Measurements from ENCODE around the gene SDK1. TPM values are rescaled to one million over a fixed set of nuclear protein-coding genes. Genes with fewer than 3 reads are reported as not detected.

Gene SDK1
- total RNA-seq, 2 experiments from 2014 or later: 0.20 to 0.25 TPM

GRCh38 chr7:3884543-3884942 lies 583.5 kb downstream of the SDK1 start:
- POLR2A ChIA-PET: no interaction called here
- Mint-ChIP-seq H3K27me3 (no peaks in the 10 kb centered on the region), H3K9me3 (peaks cover 1% of the 10 kb centered on the region), H3K27ac (no peak overlapping the region), H3K36me3 (no peaks in the 10 kb centered on the region), H3K4me1 (no peaks in the 10 kb centered on the region), H3K4me3 (no peak overlapping the region)
- DNase-seq: no peak
- ATAC-seq (ENCODE audit: low read depth): no peak

DNA sequence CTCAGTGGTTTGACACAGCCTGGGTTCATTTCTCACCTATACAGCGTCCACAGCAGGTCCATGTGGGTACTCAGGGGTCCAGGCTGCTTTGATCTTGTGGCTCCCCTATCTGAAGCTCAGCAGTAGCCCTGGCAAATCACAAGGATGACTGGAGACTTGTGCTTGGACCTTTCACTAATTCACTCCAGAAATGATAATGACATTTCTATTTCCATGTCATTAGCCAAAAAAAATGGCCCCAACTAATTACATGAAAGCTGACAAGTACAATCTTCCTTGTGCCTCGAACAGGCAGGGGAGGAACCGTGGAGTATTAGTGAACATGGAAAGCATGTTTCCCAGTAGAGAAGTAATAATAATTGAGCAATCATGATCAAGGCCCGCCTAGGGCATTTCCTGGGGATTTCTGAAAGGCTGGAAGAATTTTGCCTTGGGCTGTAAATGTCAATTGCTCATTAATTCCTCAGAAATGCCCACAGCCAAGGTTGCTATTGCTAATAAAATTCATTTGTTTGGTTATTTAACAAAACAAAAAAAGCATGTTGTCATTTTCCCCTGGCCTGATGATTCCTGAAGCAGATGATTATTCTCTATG lies 586.1 kb downstream of the SDK1 start:
- Mint-ChIP-seq H3K27ac (no peak overlapping the region), H3K36me3 (no peaks in the 10 kb centered on the region), H3K27me3 (no peaks in the 10 kb centered on the region), H3K9me3 (no peaks in the 10 kb centered on the region), H3K4me1 (no peaks in the 10 kb centered on the region), H3K4me3 (no peak overlapping the region)
- POLR2A ChIA-PET: no interaction called here
- DNase-seq (no peak), ATAC-seq (ENCODE audit: low read depth) (no peak)

DNA sequence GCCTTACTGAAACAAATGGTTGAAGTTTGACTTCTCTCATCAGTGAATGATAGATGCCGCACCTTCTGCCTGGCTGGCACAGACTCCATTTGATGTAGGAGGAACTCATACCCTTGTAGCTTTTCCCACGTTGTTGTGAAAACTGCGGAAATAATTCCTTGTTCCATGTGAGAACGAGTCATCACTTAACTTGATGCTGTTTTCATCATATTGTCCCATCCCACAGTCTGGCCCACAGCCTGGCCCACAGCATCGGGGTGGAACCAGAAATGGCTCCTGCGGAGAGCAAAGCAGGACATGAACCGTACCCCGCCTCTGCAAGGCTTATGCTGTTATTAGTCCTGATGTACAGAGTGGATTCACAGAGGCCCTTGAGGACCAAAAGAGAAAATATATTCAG lies 587.0 kb downstream of the SDK1 start:
- POLR2A ChIA-PET: no interaction called here
- no peaks in the 10 kb centered on the region for H3K27me3 Mint-ChIP-seq
- H3K36me3 Mint-ChIP-seq: no peaks in the 10 kb centered on the region
- H3K4me1 Mint-ChIP-seq: no peaks in the 10 kb centered on the region
- ATAC-seq (ENCODE audit: low read depth): no peak
- DNase-seq: no peak
- H3K9me3 Mint-ChIP-seq: no peaks in the 10 kb centered on the region
- no peak overlapping the region for H3K4me3 Mint-ChIP-seq
- no peak overlapping the region for H3K27ac Mint-ChIP-seq

GRCh38 chr7:3892157-3892556 lies 591.1 kb downstream of the SDK1 start:
- H3K27ac Mint-ChIP-seq: no peak overlapping the region
- POLR2A ChIA-PET: no interaction called here
- no peak for DNase-seq

GRCh38 chr7:3892686-3893085 lies 591.6 kb downstream of the SDK1 start:
- Mint-ChIP-seq H3K27me3 (peaks cover 9% of the 10 kb centered on the region), H3K4me3 (no peak overlapping the region), H3K27ac (no peak overlapping the region), H3K9me3 (no peaks in the 10 kb centered on the region), H3K36me3 (no peaks in the 10 kb centered on the region), H3K4me1 (no peaks in the 10 kb centered on the region)
- ATAC-seq (ENCODE audit: low read depth) (no peak), DNase-seq (no peak)
- POLR2A ChIA-PET: no interaction called here

More at GRCh38 chr7:3892157-3892556, 591.1 kb downstream of the SDK1 start:
- Mint-ChIP-seq H3K4me3 (no peak overlapping the region), H3K9me3 (no peaks in the 10 kb centered on the region), H3K4me1 (no peaks in the 10 kb centered on the region), H3K36me3 (no peaks in the 10 kb centered on the region), H3K27me3 (peaks cover 9% of the 10 kb centered on the region)
- no peak for ATAC-seq (ENCODE audit: low read depth)

GRCh38 chr7:3893151-3893788 lies 592.2 kb downstream of the SDK1 start:
- no peak overlapping the region for H3K4me3 Mint-ChIP-seq
- no peaks in the 10 kb centered on the region for H3K4me1 Mint-ChIP-seq
- H3K27me3 Mint-ChIP-seq: peaks cover 9% of the 10 kb centered on the region
- no peak for ATAC-seq (ENCODE audit: low read depth)
- no peaks in the 10 kb centered on the region for H3K9me3 Mint-ChIP-seq
- POLR2A ChIA-PET: no interaction called here
- H3K27ac Mint-ChIP-seq: no peak overlapping the region
- no peak for DNase-seq
- H3K36me3 Mint-ChIP-seq: no peaks in the 10 kb centered on the region

DNA sequence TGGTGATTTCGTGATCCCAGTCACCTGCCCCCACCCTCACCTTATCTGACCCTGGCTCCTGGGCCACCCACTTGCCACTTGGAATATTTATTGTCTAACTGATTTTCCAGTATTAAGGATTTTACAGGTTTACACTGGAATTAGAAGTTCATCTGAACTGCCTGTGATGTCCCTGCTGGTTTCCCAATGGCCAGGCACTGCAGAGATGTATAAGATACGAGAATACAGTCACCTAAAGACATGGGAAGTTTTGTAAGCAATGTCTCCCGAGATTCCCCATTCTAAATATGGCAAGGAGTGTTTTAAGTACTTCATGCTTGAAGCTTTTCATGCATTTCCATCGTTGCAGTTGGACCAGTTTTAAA lies 592.7 kb downstream of the SDK1 start:
- Mint-ChIP-seq H3K27me3 (peaks cover 9% of the 10 kb centered on the region), H3K4me3 (no peak overlapping the region), H3K4me1 (no peaks in the 10 kb centered on the region), H3K9me3 (no peaks in the 10 kb centered on the region), H3K36me3 (no peaks in the 10 kb centered on the region), H3K27ac (no peak overlapping the region)
- ATAC-seq (ENCODE audit: low read depth) (no peak), DNase-seq (no peak)
- POLR2A ChIA-PET: no interaction called here

DNA sequence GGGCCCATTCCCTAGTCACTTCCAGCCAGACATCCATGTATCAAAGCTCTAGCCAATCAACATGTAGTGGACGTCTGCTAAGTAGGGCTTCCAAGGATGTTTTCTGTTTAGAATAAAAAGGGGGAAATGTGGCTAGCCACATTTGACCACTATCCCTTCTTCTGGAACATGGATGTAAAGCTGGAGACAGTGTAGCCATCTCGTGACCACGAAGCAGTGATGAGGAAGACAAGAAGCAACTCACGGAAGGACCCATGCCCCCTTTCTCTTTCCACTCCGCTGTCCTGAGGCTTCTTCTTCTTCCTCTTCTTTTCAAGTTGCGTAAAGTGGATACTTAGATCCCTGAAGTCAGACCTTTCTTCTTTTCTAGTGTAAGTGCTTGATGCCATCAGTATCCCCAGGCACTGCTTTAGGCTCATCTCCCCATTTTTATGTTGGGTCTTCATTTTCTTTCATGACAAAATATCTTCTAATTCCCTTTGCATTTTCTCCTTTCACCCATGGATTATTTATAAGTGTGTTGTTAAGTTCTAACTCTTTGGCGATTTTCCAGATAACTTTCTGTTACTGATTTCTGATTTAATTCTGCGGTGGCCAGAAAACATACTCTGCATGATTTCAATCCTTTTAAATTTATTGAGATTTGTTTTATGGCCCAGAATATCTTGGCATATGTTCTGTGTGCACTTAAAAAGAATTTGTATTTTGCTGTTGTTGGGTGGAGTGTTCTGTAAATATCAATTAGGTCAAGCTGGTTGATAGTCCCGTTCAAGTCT lies 594.5 kb downstream of the SDK1 start:
- peaks cover 9% of the 10 kb centered on the region for H3K27me3 Mint-ChIP-seq

GRCh38 chr7:3896169-3896765 lies 595.2 kb downstream of the SDK1 start:
- DNase-seq (no peak), ATAC-seq (ENCODE audit: low read depth) (no peak)
- no peak overlapping the region for H3K4me3 Mint-ChIP-seq
- POLR2A ChIA-PET: no interaction called here
- no peaks in the 10 kb centered on the region for H3K4me1 Mint-ChIP-seq
- H3K27me3 Mint-ChIP-seq: peaks cover 9% of the 10 kb centered on the region
- H3K9me3 Mint-ChIP-seq: no peaks in the 10 kb centered on the region
- H3K27ac Mint-ChIP-seq: no peak overlapping the region
- H3K36me3 Mint-ChIP-seq: no peaks in the 10 kb centered on the region

More for the DNA sequence above, 594.5 kb downstream of the SDK1 start:
- Mint-ChIP-seq H3K4me1 (no peaks in the 10 kb centered on the region), H3K4me3 (no peak overlapping the region), H3K9me3 (no peaks in the 10 kb centered on the region), H3K27ac (no peak overlapping the region), H3K36me3 (no peaks in the 10 kb centered on the region)
- DNase-seq: no peak
- ATAC-seq (ENCODE audit: low read depth): no peak
- POLR2A ChIA-PET: no interaction called here

GRCh38 chr7:3897430-3898372 lies 596.6 kb downstream of the SDK1 start:
- peaks cover 9% of the 10 kb centered on the region for H3K27me3 Mint-ChIP-seq
- no peak for ATAC-seq (ENCODE audit: low read depth)
- no peak for DNase-seq
- no peak overlapping the region for H3K4me3 Mint-ChIP-seq
- no peaks in the 10 kb centered on the region for H3K36me3 Mint-ChIP-seq
- POLR2A ChIA-PET: no interaction called here
- no peaks in the 10 kb centered on the region for H3K4me1 Mint-ChIP-seq
- no peak overlapping the region for H3K27ac Mint-ChIP-seq
- no peaks in the 10 kb centered on the region for H3K9me3 Mint-ChIP-seq

DNA sequence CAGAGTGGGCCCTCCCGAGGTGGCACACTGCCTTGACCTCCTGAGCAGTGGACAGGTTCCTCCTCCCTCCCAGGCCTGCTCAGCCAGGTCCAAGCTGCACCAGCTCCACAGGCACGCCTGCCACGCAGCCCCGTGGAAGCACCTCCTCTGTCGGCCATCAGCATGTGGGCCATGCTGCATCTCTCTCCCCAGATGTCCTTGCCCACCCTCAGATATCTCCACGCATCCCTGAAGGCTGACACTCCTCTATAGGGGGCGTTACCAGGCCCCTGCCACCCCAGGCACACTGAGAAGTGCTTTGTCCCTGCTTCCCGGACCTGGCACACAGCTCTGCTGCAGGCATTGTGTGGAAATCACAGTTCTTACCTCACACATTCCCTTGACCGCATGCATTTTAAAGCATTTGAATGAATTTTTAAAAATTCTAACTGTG lies 598.5 kb downstream of the SDK1 start:
- Mint-ChIP-seq H3K4me1 (no peaks in the 10 kb centered on the region), H3K27ac (no peak overlapping the region), H3K4me3 (no peak overlapping the region), H3K27me3 (peaks cover 4% of the 10 kb centered on the region), H3K9me3 (no peaks in the 10 kb centered on the region), H3K36me3 (no peaks in the 10 kb centered on the region)
- DNase-seq: no peak
- POLR2A ChIA-PET: no interaction called here
- ATAC-seq (ENCODE audit: low read depth): no peak

GRCh38 chr7:3908153-3908552 lies 607.1 kb downstream of the SDK1 start:
- POLR2A ChIA-PET: no interaction called here
- no peaks in the 10 kb centered on the region for H3K9me3 Mint-ChIP-seq
- no peaks in the 10 kb centered on the region for H3K27me3 Mint-ChIP-seq
- DNase-seq (no peak), ATAC-seq (ENCODE audit: low read depth) (no peak)
- no peaks in the 10 kb centered on the region for H3K4me1 Mint-ChIP-seq
- no peak overlapping the region for H3K27ac Mint-ChIP-seq
- no peaks in the 10 kb centered on the region for H3K36me3 Mint-ChIP-seq
- no peak overlapping the region for H3K4me3 Mint-ChIP-seq

- Mint-ChIP-seq H3K4me1 (no peaks in the 10 kb centered on the region), H3K36me3 (no peaks in the 10 kb centered on the region), H3K27me3 (no peaks in the 10 kb centered on the region), H3K4me3 (no peak overlapping the region), H3K9me3 (peaks cover 1% of the 10 kb centered on the region), H3K27ac (no peak overlapping the region)
- ATAC-seq (ENCODE audit: low read depth) (no peak), DNase-seq (no peak)
- POLR2A ChIA-PET: no interaction called here
Measured at GRCh38 chr7:3909128-3909527, 608.1 kb downstream of the SDK1 start.

Data from activated naive CD8-positive, alpha-beta T cell treated with anti-CD3 and anti-CD28 coated beads, Interleukin-2, amount 10 ng/mL, durations not matched to agents 7 days and 5 days (primary cell).